HK-2 (cell line): Measurements from ENCODE around the gene ACADSB.

Experiments used
- DNase-seq: peaks from one replicate; pipeline ENCODE4 v3.0.0-alpha.2; 2018; ENCODE audit not compliant: unreplicated experiment

ACADSB gene

DNA sequence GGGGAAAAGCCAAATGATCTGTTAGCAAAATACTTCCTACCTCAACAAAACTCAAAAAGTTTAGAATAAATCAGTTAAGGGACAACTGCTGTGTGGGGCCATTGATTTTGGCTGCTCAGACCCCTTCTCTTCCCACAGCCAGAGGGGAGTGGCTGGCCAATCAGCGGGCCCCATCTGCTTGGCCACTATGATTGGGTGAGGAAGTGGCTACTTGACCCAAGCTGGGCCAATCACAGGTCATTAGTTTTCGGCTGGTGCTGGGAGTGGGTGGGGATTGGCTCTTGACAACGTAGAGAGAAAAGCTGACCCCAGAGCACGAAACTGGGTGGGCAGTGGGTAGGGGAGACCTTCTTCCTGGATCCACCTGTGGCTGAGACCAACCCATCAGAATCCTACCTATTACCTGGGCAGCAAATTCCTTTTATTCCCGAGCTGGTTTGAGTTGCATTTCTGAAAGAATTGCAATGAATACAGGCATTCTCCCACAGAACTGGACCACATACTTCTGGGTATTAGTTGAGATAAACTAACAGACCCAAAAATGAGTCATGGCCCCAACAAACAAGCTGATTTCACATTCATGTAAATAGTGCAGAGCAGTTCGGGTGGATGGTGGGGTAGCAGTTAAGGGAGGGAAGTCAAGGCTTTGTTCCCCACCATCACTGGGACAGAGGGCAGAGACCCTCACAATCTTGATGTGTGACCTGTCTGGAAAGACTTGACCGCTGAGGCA lies 91.4 kb downstream of the ACADSB start:
- DNase-seq: no peak

DNA sequence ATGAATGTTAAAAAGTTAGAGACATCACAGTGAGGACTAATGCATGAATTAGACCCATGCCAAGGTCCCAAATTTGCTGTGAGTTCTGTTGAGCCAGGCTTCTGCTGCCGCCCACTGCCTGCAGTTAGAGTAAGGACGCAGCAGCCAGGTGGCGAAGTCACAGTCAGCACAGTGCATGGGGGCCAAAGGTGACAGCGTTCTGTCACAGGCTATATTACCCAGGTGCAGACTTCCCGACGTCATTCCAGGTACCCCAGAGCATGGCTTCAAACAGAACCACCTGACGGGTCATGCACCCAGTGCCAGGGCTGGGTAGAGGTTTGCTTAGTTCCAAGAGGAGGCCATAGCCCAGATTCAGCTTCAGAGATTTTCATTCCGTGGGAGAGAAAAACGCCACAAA lies 93.1 kb downstream of the ACADSB start:
- DNase-seq: no peak

DNA sequence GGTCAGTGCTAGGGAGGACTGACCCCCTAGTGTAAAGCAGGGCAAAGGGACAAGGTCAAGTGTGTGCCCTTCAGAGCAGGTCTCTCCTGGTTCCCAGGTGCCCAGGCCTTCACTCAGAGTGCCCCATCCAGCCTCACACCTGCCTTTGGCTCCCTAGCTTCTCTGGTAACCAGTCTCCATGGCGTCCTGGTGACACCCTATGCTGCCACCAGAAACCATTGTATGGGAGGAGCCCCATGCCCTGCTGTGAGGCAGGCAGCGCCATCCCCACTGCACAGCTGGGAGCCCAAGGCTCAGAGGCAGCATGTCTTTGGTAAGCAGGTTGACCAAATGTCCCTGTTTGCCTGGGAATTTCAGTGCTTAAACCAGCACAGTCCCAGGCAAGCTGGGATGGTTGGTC lies 93.9 kb downstream of the ACADSB start:
- no peak for DNase-seq

DNA sequence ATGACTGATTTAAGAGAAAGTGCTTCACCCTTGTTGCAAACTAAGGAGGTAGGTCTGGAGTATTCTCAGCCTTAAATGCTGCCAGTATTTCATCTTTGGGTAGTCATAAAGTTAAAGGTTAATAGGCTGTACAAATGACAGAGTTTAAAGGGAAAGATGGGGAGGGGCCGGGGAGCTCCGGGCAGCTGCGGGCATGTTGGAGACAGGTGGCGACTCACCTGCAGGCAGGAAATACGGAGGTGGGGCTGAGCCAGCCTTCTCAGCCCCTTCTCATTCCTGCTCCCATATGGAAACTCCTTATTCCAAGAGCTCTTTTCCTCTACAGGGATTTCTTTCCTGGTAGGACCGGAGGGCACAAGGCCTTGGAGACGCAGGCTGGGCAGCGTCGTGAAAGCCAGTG lies 95.1 kb downstream of the ACADSB start:
- DNase-seq: no peak
